HUES64 (cell line): Measurements from ENCODE around the gene PIN4.

Source experiments
- H3K27ac ChIP-seq: 2 replicates; pipeline ENCODE4 v1.7.0; 2013; ENCODE audit warnings: low read depth, low read length, inconsistent platforms
- H3K27me3 ChIP-seq: 2 replicates; pipeline ENCODE4 v1.6.1; 2013; ENCODE audit warnings: mild to moderate bottlenecking, low read length; ENCODE audit not compliant: insufficient read depth
- H3K36me3 ChIP-seq: 2 replicates; pipeline ENCODE4 v1.6.1; 2013; ENCODE audit warnings: mild to moderate bottlenecking, low read length; ENCODE audit not compliant: insufficient read depth
- H3K4me1 ChIP-seq: 2 replicates; pipeline ENCODE4 v1.6.1; 2013; ENCODE audit warnings: mild to moderate bottlenecking, low read length, moderate library complexity; ENCODE audit not compliant: insufficient read depth
- H3K4me3 ChIP-seq: 2 replicates; pipeline ENCODE4 v1.5.1; 2013; ENCODE audit warnings: mild to moderate bottlenecking, low read length, moderate library complexity
- H3K9ac ChIP-seq: 2 replicates; pipeline ENCODE4 v1.6.1; 2013; ENCODE audit warnings: mild to moderate bottlenecking, low read depth, low read length
- H3K9me3 ChIP-seq: 2 replicates; pipeline ENCODE4 v1.6.1; 2013; ENCODE audit warnings: low read depth, low read length; ENCODE audit not compliant: insufficient read depth
- WGBS: fragments of 150-250, 120-280 bp; methylation state at CpG from one replicate; pipeline ENCODE4 v1.1.7; 2013; ENCODE audit warnings: missing lambda C conversion rate; 5-methylcytosine and 5-hydroxymethylcytosine counted together

PIN4 gene

DNA sequence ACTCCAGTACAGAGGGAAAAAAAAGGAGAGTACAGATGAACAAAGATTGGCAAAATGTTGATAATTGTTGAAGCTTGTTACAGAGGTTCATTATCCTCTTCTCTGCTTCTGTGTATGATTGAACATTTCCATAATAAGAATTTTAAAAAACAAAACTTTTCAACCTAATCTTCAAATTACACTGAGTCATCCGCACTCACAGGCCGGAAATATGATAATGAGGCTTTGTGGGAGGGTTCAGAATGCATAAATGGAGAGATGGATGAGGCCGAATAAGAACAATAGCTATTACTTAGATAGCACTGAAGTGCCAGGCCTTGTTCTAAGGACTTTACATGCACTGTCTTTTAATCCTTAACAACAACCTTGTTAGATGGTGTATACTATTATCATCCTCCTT is 61.9 kb downstream of the PIN4 start:
- Histone ChIP-seq H3K4me1 (no peaks in the 10 kb centered on the region), H3K36me3 (no peaks in the 10 kb centered on the region), H3K9ac (no peak overlapping the region), H3K9me3 (no peaks in the 10 kb centered on the region), H3K4me3 (no peak overlapping the region), H3K27ac (no peak overlapping the region), H3K27me3 (no peaks in the 10 kb centered on the region)
- 83% methylated on average over 1 of the region's 3 CpGs for WGBS

- 94% methylated on average over 3 of the region's 3 CpGs for WGBS
Measured at GRCh38 chrX:72245461-72246089, 64.0 kb downstream of the PIN4 start.

DNA sequence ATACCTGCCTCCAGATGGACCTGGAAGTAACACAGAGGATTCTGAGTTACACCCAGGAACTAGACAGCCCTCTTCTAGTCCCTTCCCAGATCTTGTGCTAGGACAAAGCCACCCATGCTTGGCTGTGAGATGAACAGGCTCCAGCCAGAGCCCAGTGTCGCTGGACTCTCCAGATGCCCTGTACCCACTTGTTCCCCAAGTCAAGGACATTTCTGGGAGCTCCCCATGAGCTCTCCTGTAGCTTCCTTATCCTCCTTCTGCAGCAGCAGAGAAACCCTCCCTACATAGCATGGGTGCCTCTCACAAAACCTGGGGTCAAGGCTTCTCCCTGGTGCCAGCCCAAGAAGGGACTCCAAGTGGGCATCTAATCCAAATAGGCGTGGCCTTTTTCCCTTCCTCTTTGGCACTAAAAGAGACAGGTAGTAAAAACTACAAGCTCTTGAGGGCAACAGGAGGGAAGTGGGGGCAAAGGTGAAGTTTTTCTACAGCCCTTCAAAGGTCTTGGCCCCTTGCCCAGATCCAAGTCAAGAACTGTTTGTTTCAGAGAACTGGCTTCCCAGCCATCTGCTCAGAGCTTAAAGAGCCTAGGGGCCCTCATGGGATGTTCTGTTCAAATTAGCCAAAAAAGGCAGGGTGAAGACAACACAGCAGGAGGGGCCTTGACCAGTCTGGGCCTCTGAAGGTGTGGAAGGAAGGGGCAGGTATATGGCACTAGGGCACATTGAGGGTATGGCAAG is 65.8 kb downstream of the PIN4 start:
- H3K4me3 ChIP-seq = no peak overlapping the region
- no peaks in the 10 kb centered on the region for H3K36me3 ChIP-seq
- 97% methylated on average over 2 of the region's 2 CpGs for WGBS
- H3K27ac ChIP-seq = no peak overlapping the region
- no peaks in the 10 kb centered on the region for H3K27me3 ChIP-seq
- H3K9ac ChIP-seq = no peak overlapping the region
- H3K4me1 ChIP-seq = no peaks in the 10 kb centered on the region
- H3K9me3 ChIP-seq = no peaks in the 10 kb centered on the region

More at GRCh38 chrX:72245461-72246089, 64.0 kb downstream of the PIN4 start:
- H3K27me3 ChIP-seq = no peaks in the 10 kb centered on the region
- no peaks in the 10 kb centered on the region for H3K4me1 ChIP-seq
- H3K27ac ChIP-seq = no peak overlapping the region
- no peak overlapping the region for H3K4me3 ChIP-seq
- H3K9ac ChIP-seq = no peak overlapping the region
- no peaks in the 10 kb centered on the region for H3K9me3 ChIP-seq
- no peaks in the 10 kb centered on the region for H3K36me3 ChIP-seq
